Stimulated activated CD8-positive, alpha-beta memory T cell treated with anti-CD3 and anti-CD28 coated beads, Interleukin-4, amount 100 ng/mL, for 48 hours (primary cell): ENCODE results near the gene RFX5.

ENCODE experiments used
- DNase-seq: peaks from one replicate; pipeline ENCODE4 v3.0.0-alpha.2; 2020

The RFX5 gene

DNA sequence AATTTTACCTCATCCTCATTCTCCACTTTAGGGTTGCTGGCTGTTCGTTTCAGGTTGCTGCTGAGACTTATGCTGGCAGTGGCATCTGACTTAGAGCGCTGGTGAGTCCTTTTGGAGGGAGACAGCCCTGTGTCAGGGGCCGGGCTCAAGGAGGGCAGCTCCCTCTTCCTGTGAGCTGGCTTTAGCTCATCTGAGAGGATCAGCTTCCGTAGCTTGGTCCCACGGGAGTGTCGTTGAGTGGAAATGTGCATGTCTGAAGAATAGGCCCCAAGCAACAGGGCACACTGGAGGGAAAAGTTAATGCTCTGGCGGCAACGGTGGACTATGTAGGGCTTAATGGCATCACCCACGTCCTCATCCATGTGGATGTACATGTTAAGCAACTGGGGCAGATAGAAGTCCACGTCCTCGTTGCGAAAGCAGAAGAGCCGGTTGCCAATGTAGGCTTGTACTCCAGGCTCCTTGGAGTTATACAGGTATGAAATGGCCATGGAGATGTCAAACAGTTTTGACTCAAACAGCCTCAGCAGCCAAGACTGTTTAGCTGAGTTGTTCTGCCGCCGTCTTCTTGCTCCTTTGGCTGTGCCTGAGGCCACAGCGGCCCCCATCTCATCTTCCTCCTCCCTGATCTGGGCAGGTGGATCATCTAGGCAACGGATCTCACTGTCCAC lies 31.4 kb downstream of the RFX5 start:
- DNase-seq, result no peak

DNA sequence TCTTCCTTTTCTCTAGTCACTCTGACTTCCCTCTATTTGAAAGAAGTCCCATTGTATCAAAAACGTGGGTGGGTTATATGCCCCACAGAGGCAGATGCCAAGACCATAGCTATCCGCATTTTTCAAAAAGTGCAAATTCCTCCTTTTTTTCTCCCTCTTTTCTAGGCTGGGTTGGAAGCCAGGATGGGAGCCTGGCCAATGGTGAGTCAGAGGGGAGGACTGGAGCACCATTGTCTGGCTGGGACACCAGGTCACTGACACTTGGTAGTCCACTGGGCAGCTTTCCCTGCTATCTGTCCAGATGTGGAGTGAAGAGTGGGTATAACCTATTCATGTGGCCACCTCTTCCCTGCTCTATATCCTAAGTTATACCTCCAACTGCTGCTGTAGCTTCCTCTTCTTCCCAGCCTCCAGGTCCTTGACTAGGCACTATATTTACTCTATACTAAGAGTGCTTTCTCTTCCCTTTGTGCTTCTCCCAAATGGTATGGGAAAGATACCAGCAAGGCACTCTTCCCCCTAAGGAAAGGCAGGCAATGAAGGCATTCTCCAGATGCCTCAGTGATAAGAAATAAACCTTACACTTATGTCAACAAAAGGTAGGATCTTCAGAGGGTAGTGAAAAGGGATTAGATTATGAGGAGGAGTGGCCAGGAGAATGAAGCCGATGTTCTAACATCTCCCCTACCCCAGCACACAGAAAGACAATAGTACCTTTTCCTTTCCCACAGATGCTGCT lies 32.7 kb downstream of the RFX5 start:
- no peak for DNase-seq

DNA sequence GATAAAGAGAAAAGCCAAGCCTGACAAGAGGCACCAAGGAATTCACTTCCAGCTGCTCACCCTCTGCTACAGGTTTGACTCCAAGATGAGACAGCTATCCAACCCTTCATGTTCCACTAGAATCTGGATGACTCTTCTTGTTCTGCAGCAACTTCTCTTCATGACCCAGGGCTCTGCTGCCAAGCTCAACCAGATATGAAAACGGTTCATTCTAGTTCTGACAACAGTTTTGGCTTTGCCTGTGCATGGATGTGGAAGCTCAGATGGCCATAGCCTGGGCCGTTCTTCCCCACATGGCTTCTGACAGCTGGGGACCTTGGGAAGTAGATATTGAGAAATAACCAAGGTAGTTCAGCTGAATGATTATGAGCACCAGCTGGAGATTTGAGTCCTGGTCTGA lies 33.6 kb downstream of the RFX5 start:
- DNase-seq, result no peak

DNA sequence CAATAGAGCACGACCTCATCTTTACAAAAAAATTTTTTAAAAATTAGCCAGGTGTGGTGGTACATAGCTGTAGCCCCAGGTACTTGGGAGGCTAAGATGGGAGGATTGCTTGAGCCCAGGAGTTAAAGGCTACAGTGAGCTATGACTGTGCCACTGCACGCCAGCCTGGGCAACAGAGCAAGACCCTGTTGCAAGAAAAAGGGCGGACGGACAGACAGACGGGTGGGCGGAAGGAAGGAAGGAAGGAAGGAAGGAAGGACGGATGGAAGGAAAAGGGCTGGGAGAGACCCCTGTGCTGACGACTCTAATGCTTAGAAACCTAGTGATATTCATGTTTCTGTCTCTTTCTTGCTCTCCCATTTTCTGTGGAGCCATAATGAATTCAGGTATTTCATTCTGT lies 34.2 kb downstream of the RFX5 start:
- DNase-seq, result no peak

DNA sequence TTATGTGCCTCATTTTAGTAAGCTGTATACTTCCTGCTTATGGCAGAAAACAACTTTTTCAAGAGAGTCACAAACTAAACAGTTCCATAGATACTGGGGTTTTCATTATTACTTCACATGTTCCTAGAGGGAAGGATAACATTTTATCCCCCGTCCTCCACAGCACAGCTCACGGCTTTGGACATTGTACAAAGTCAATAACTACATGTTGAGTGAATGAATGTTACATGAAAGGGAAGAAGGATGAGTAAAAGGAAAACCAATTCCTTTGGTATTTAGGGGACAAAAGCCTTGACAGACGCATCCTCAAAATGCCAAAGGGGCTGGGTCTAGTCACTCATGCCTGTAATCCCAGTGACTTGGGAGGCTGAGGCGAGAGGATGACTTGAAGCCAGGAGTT lies 34.6 kb downstream of the RFX5 start:
- no peak for DNase-seq

DNA sequence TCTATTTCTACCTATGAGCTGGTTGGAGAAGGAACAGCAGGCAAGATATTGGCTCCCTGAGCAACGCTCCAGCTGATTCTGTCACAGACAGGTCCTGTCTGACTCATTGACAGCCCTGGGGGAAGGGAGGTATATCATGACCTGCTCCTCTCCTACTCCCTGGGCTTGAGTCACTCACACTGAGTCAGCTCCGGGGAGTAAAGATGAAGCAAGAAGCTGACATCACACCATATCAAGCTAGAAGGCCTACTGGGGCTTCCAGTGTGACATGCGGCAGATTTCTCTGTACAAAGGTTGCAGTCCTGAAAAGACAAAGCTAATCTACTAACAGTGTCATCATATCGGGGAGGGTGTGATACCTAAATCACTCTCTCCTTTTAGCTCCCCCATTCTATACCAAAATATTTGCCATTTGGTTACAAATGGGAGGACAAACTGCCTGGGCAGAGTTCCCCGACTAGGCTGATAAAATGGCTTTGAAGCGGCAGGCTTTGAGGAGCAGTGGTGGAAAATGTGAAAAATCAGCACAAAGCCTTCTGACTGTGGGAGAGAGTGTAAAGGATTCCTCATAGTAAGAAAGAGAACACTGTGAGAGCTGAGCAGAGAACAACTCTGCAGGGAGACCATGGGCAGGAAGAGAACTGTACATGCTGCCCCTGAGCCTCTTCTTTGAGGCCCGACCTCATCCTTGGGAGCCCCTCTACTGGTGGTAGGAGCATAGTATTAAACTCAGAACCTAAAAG lies 35.3 kb downstream of the RFX5 start:
- DNase-seq, result peak; percentile 84

DNA sequence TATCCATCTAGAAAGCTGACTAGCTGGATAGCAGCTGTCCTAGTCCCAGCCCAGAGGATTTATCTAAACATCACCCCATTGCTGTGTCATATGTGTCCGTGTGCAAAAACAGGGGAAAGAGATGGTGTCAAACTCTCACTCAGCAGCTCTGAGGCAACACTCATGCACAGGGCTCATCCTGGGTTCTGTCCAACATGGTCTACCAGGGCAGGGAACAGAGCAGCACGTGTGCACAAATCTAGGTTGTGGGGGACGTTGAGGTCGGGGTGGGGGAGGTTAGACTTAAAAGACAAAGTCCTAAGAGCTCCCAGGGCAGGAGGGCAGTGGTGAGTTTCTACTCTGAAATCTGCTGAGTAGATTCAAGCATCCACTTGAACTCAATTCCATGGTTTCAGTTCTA lies 36.0 kb downstream of the RFX5 start:
- no peak for DNase-seq

DNA sequence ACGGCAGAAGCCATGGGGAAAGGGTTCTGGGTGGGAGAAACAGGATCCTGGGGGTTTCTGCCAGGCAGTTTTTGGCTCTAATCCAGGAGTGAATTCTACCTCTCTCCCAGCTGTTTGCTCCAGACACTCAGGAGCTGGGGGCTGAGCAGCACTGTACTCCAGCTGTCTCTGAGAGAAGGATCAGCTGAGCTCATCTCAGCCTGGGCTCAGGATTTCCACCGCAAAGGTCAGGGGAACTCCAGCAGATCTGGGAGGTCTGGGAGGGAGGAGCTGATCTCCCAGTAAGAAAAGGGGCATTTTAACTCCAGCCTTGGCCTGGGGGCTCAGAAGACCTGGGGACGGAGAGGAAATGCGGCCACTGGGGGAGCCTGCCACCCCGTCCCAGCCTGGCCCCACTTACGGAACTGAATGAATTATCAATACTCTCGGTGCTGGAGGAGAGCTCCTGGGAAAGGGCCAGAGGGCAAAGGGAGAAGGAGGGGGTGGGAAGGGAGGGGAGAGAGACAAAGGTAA lies 37.2 kb downstream of the RFX5 start:
- DNase-seq, result no peak

DNA sequence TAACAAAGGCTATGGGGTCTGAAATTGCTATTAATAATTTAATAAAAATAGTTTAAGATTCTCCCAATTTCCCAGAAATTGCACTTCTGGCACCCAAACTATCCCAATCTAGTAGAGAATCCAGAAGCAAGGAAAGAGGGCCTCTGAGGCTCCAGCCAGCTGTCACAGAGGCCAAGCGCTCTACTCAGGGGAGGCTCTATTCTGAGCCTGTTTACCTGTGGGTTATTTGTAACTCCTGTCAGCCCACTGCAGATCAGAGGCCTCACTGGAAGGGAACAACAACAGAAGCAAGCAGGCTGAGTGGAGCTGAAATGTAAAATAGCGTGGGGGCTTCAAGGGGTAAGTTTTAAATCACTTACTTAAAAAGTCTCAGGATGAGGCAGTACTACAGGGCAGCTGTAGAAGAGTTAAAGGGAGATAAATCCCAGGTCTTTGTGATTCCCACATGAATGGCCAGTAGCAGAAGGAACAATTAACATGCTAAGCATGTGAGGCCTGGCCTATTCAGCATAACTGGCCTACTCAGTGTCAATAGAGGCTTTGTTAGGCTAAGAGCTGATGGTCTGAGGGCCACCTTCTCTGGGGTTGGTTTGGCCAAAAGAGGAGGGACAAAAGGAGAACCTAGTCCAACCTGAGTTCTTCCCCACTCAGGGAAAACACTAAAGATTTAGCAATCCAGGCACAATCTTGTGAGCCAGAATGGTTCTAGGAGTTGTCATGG lies 52.1 kb downstream of the RFX5 start:
- DNase-seq, result no peak

DNA sequence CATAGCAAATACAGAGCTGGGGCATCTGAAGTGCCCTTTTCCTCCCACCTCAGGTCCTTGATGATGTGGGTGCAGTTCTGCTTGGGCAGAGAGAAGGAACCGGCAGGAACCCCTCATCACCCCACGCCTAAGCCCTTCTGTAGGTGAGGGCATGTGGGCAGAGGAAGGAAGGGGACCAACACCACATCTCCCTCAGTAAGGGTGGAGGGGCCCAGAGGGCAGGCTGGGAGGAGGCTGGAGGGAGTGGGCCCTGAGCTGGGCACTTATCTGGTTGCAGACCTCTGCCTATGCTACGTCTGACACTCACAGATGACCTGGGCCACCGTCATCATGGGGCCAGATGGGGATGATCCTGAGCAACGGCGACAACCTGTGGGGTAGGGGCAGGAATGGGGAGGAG lies 54.0 kb downstream of the RFX5 start:
- no peak for DNase-seq

DNA sequence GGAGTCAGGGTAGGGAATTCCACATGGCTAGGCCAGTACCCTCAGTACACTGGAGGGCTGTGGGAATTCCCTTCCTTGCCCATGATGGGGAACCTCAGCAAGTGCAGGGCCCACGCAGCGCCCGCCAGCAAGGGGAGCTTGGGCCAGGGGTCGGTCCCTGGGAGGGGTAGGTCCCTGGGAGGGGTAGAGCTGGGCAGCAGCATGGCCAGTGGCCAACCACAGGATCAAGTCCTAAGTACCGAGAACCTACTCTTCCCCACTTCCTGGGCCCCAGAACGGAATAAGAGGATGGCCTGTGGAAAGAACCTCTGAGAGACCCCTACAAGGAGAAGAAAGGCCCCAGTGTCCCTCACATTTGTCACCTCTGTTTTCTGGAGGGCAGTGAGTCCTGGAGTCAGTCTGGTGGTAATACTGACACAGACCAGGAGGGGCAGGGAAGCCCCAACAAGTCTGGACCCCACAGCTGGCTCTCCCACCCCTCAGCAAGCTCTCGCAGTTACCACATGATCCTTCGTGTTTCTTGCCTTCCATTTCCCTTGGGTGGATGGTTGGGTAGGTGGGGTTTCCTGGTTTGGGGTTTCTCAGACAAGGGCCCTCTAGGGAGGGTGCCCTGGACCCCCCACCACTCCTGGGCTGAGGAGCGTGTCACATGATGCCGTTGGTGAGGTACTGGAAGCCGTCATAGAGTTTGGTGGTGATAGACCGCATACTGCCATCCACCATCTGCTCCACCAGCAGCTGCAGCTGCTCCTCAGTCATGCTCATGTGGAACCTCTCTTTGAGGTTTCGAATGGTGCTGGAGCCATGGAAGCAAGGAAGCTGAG lies 54.6 kb downstream of the RFX5 start:
- no peak for DNase-seq

DNA sequence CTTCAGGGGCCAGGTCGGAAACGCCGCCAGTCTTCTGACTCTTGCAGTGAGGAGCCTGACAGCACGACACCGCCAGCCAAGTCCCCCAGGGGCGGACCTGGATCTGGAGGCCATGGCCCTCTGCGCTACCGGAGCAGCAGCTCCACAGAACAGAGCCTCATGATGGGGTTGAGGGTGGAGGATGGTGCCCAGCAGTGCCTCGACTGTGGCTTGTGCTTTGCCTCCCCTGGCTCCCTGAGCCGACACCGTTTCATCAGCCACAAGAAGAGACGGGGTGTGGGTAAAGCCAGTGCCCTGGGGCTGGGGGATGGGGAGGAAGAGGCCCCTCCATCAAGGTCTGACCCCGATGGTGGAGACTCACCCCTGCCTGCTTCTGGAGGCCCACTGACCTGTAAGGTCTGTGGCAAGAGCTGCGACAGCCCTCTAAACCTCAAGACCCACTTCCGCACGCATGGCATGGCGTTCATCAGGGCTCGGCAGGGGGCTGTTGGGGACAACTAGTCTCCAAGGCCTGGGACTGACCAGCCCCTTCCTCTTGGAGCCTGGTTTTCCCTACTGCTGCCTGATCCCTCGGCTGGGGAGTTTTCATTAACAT lies 56.2 kb downstream of the RFX5 start:
- DNase-seq, result no peak
